T47D (cell line): ENCODE data around the gene RMC1.
"Not testable (repeated sequence)": the region's sequence is repeated elsewhere in the genome, so short reads cannot be mapped to it uniquely, and the experiment has no call there.

Experiments used
- DNase-seq, 2 experiments: peaks; one replicate each; pipeline versions ENCODE4 v3.0.0 to v3.0.0-alpha.2; 2011 to 2012; ENCODE audit warnings: low read depth in 1 of 2, low spot score in 1 of 2
- JUND ChIP-seq: IDR thresholded peaks from 2 replicates; pipeline ENCODE4 v1.6.1; 2012; ENCODE audit warnings: low read depth
- in situ Hi-C: cut with HindIII; loops from 2 replicates; pipeline ENCODE4 v1.10.0; 2016; ENCODE audit warnings: low sequenced_read_pairs, low pct_unique_long_range_greater_than_20kb

RMC1 gene

DNA sequence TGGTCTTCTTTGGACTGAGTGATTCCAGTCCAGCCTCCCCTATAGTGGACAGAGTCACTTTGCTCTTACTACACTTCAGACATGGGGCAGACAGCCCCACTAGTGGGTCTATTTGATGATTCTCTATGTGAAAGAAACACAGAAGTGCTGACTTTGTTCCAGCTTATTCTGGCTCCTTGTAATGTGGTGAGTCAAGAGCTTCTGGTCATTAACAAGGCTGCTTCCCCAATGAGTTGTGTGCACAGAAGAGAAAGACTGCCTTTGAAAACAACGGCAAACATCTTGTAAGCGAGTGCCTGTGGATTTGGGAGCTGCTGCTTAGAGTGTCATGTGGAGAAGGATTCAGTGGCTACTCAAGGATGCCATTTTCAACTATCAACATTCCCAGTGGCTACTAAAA is 39.1 kb downstream of the RMC1 start:
- DNase-seq = no peak
- no peak for TF ChIP-seq JUND
- in situ Hi-C loops = no loop called here

DNA sequence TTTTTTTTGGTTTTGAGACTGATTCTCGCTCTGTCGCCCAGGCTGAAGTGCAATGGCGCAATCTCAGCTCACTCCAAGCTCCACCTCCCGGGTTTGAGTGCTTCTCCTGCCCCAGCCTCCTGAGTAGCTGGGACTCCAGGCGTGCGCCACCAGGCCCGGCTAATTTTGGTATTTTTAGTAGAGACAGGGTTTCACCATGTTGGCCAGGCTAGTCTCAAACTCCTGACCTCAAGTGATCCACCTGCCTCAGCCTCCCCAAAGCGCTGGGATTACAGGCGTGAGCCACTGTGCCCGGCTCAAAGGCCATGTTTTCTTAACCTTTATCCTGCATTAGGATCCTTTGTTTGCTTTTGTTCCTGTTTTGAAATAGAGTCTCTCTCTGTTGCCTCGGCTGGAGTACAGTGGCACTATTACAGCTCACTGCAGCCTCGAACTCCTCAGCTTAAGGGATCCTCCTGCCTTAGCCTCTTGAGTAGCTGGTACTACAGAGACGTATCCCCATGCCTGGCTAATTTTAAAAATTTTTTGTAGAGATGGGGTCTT is 42.0 kb downstream of the RMC1 start:
- in situ Hi-C loops = no loop called here
- DNase-seq = no peak
- TF ChIP-seq JUND = no peak

- in situ Hi-C loops = no loop called here
- no peak for DNase-seq
- TF ChIP-seq JUND = no peak
Observed at GRCh38 chr18:23547306-23547705, 44.0 kb downstream of the RMC1 start.

DNA sequence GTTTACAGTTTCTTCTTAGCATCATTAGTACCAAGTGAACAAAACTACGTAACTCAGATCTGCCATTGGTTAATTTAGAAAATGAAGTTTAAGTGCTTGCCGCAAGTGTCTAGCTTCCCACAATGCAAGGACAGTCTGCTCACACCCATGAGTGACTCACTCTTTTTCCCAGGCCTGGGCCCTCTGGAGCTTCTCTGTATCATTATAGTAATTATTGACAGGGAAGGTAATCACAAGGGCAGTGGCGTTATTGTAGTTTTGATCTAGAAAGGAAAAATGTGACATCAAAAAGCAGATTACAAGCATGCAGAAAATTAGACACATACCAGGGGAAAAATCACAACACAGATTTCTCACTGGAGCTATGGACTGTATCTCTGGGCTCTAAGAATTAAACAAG is 44.5 kb downstream of the RMC1 start:
- in situ Hi-C loops = no loop called here
- TF ChIP-seq JUND = no peak
- DNase-seq = no peak

GRCh38 chr18:23548275-23548674 is 45.0 kb downstream of the RMC1 start:
- in situ Hi-C loops = no loop called here
- no peak for TF ChIP-seq JUND
- DNase-seq = no peak

DNA sequence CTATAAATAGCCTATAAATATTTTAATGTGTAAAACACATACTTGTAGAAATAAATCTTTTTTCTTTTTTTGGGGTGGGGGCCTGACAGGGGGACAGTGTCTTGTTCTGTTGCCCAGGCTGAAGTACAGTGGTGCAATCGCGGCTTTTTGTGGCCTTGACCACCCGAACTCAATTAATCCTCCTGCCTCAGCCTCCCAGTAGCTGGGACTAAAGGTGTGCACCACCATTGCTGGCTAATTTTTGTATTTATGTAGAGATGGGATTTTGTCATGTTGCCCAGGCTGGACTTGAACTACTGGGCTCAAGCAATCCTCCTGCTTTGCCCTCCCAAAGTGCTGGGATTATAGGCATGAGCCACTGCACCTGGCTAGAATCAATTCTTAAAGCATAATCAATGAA is 45.4 kb downstream of the RMC1 start:
- no peak for DNase-seq
- no peak for TF ChIP-seq JUND
- in situ Hi-C loops = no loop called here

GRCh38 chr18:23550898-23551297 is 47.6 kb downstream of the RMC1 start:
- no peak for TF ChIP-seq JUND
- in situ Hi-C loops = no loop called here
- peak in 1 of 2 experiments; percentile 87 for DNase-seq

- in situ Hi-C loops = no loop called here
- TF ChIP-seq JUND = no peak
- no peak for DNase-seq
Observed at GRCh38 chr18:23551978-23552377, 48.7 kb downstream of the RMC1 start.

DNA sequence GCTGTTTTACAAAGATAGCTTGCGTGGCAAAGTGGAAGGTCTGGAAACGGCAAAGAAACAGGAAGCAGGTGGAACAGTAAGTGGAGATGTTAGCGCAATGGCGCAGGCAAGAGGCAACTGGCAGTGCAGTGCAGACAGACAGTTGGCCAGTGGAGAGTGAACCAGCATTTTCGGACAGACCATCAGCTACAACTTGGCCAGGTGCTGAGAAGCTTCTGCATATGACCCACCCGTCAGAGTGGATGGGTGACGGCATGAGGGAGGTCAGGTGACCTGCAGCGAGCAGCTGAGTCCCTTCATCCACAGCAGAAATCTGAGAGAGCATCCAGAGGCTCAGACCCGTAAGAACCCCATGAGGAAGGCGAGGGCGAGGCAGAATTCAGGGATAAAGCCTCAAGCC is 49.2 kb downstream of the RMC1 start:
- no peak for TF ChIP-seq JUND
- in situ Hi-C loops = no loop called here

GRCh38 chr18:23553887-23554286 is 50.6 kb downstream of the RMC1 start:
- in situ Hi-C loops = no loop called here
- TF ChIP-seq JUND = no peak

More for the DNA sequence above, 49.2 kb downstream of the RMC1 start:
- no peak for DNase-seq

GRCh38 chr18:23556145-23556780 is 53.0 kb downstream of the RMC1 start:
- TF ChIP-seq JUND = no peak
- DNase-seq = no peak
- in situ Hi-C loops = no loop called here

More at GRCh38 chr18:23553887-23554286, 50.6 kb downstream of the RMC1 start:
- no peak for DNase-seq

DNA sequence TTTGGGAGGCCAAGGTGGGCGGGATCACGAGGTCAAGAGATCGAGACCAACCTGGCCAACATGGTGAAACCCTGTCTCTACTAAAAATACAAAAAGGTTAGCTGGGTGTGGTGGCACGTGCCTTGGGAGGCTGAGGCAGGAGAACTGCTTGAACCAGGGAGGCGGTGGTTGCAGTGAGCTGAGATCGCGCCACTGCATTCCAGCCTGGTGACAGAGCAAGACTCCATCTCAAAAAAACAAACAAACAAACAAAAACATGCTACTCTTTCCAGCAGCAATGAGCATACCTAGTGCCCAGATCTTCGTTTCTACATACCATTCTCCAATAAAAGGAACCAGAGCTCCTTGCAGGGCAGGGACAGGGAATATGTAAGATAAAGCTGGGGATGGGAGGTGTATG is 54.2 kb downstream of the RMC1 start:
- in situ Hi-C loops, DNase-seq: not testable (repeated sequence)

- no peak for DNase-seq
- no peak for TF ChIP-seq JUND
- in situ Hi-C loops = no loop called here
Observed at GRCh38 chr18:23560186-23560585, 56.9 kb downstream of the RMC1 start.

DNA sequence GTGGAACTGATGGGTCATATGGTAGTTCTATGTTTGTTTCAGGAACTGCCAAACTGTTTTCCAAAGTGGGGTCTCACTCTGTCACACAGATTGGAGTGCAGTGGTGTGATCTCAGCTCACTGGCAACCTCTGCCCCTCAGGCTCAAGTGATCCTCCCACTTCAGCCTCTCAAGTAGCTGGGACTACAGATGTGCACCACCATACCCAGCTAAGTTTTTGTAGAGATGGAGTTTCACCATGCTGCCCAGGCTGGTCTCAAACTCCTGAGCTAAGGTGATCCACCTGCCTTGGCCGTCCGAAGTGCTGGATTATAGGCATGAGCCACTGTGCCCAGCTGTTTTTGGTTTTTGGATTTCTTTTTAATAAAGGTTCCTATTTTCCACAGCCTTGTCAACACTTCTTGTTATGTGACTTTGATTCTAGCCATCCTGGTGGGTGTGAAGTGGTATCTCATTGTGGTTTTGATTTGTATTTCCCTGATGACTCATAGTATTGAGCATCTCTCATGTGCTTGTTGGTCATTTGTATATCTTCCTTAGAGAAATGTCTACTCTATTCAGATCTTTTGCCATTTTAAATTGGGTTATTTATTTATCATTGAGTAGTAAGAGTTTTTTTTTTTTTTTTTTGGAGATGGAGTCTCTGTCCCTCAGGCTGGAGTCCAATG is 60.2 kb downstream of the RMC1 start:
- no peak for TF ChIP-seq JUND
- no peak for DNase-seq
- in situ Hi-C loops = no loop called here
